Hepatocyte (in vitro differentiated cells): ENCODE results near the gene CFL1.

ENCODE experiments used
- EZH2 ChIP-seq: fragments of 200-600 bp; sonication (generic); IDR thresholded peaks from 2 replicates; pipeline ENCODE4 v1.6.1; 2016; ENCODE audit warnings: antibody characterized with exemption, mild to moderate bottlenecking, borderline replicate concordance
- EZH2phosphoT487 ChIP-seq: fragments of 200-600 bp; sonication (generic); IDR thresholded peaks from one replicate; pipeline ENCODE4 v1.6.1; 2018; ENCODE audit warnings: antibody characterized with exemption, mild to moderate bottlenecking, low read depth, moderate library complexity; ENCODE audit not compliant: unreplicated experiment, severe bottlenecking
- TF ChIP-seq, protein P1 (sequence below): fragments of 200-600 bp; sonication (generic); IDR thresholded peaks from 2 replicates; pipeline ENCODE4 v1.5.1; 2016; ENCODE audit warnings: antibody characterized with exemption, mild to moderate bottlenecking; ENCODE audit not compliant: poor library complexity

GRCh38 chr11:65849366-65849765 lies 8.6 kb downstream of the CFL1 start:
- TF ChIP-seq, protein P1, sequence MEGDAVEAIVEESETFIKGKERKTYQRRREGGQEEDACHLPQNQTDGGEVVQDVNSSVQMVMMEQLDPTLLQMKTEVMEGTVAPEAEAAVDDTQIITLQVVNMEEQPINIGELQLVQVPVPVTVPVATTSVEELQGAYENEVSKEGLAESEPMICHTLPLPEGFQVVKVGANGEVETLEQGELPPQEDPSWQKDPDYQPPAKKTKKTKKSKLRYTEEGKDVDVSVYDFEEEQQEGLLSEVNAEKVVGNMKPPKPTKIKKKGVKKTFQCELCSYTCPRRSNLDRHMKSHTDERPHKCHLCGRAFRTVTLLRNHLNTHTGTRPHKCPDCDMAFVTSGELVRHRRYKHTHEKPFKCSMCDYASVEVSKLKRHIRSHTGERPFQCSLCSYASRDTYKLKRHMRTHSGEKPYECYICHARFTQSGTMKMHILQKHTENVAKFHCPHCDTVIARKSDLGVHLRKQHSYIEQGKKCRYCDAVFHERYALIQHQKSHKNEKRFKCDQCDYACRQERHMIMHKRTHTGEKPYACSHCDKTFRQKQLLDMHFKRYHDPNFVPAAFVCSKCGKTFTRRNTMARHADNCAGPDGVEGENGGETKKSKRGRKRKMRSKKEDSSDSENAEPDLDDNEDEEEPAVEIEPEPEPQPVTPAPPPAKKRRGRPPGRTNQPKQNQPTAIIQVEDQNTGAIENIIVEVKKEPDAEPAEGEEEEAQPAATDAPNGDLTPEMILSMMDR, result no peak
- TF ChIP-seq EZH2phosphoT487 (no peak), EZH2 (no peak)
